GM18508 (cell line): ENCODE results near the gene TMLHE.
"Not testable (repeated sequence)": the region's sequence is repeated elsewhere in the genome, so short reads cannot be mapped to it uniquely, and the experiment has no call there.

ENCODE experiments used
- ATAC-seq: cut with Tn5 transposase; IDR thresholded peaks from one replicate; pipeline ENCODE4 v1.9.1; 2021; ENCODE audit warnings: moderate number of reproducible peaks; ENCODE audit not compliant: insufficient read depth, unreplicated experiment

Gene TMLHE, protein sequence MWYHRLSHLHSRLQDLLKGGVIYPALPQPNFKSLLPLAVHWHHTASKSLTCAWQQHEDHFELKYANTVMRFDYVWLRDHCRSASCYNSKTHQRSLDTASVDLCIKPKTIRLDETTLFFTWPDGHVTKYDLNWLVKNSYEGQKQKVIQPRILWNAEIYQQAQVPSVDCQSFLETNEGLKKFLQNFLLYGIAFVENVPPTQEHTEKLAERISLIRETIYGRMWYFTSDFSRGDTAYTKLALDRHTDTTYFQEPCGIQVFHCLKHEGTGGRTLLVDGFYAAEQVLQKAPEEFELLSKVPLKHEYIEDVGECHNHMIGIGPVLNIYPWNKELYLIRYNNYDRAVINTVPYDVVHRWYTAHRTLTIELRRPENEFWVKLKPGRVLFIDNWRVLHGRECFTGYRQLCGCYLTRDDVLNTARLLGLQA

DNA sequence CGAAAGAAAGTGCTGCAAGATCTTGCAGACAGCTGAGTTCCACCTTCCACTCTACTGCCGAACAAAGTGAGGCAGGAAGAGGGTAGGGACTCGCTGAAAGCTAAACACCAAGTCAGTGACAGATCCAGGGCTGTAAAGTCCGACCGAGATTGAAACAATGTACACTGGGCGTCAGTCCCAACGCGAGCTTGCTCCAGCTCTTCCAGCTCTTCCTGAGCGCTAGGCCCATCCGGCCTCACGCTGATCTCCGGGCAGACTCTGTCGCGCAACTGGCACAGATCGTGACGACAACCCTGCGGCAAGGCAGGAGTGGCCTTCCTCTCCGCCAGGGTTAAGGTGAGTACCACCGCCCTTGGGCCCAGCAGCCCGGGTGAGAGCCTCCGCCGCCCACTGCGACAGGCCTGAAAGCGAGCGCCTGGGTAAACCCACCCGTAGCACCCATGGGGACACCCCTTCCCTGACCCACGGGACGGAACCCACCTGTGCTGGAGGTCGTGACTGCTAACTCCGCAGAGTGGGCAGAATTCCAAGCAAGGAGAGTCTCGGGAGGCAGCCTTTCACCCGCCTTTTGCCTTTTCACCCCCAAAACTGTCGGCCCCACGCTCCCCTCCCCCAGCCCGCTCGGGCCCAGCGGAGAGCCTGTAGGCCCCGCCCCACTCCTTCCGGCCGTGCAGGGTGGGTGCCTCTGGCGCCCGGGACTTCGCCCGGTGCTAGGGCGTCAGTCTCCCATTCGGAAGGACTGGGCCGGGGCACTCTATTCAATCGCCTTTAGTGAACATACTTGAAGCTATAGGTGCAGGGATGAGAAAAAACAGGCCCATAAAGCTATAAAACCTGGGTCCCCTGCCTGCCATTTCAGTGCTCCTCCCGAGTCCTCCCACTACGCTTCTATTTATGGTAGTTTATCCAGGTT lies at the start of gene TMLHE, which contains the start of gene SPRY3:
TMLHE (minus strand) TSS at position 641 of the 913 bp plus-strand sequence. CDS start 67,676 bp downstream, outside the sequence.
SPRY3 (plus strand) TSS at position 275 of the 913 bp plus-strand sequence.
- no peak for ATAC-seq

DNA sequence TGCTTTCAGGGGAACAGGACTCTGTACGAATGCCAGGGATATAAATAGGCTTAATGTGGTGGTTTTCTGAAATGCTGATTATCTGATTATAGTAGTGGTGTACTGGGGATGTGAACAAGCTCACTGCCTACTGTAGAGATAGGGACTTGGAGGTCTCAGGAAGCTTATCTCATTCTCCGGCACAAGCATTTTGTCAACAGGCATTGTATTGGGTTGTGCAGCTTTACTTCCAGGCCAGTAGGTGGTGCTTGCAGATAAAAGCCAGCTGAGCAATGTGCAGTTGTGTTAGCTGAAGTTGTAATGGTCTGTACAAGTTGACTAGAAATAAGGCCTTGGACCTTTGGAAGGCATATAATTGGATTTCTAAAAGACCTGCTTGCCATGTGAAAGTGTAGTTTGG lies 49.5 kb upstream of the TMLHE start:
- ATAC-seq, result no peak

DNA sequence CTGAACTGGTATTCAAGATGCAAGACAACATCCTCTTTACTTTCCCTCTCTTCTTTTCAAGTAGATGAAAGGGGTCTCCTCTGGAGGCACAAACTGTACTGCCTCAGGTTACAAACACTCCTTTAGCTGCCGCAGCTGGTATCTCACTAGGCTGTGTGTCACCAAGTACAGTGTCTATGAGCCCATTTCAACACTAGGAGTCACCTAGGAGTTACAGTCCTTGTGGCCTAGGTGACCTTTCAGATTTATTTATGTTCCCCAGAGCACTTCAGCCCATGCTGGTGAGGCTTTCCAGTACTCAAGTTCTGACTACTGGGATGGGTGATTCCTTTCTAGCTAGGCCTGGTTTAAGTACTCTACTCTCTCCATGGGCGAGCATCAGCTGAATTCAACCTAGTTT lies 32.4 kb upstream of the TMLHE start:
- ATAC-seq, result no peak

DNA sequence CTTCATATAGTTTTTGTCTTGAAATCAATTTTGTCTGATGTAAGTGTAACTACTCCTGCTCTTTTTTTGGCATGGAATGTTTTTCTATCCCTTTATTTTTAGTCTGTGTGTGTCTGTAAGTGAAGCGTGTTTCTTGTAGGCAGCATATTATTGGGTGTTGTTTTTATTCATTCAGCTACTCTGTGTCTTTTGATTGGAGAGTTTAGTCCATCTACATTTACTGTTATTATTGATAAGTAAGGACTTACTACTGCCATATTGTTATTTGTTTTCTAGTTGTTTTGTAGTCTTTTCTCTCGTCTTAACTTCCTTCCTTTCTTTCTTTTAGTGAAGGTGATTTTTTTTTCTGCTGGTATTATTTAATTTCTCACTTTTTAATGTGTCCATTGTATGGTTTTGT lies 30.5 kb upstream of the TMLHE start:
- ATAC-seq, result no peak

DNA sequence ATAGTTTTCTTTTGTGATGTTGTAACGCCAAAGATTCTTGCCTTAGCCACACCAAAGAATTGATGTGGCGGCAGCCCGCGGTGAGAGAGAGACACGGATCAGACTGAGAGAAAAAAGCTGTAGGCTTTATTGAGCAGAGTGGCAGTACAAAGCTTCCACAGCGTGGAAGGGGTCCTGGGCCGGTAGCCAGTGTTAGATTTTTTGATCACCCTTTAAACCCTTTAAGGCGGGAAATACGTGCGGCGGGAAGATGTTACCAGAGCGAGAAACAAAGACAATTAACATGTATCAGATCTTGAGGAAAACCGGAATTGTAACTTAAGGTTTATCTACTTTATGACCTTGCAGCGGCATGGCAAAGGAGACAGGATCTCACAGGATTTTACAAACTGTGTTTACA lies 28.6 kb upstream of the TMLHE start:
- ATAC-seq, result not testable (repeated sequence)

DNA sequence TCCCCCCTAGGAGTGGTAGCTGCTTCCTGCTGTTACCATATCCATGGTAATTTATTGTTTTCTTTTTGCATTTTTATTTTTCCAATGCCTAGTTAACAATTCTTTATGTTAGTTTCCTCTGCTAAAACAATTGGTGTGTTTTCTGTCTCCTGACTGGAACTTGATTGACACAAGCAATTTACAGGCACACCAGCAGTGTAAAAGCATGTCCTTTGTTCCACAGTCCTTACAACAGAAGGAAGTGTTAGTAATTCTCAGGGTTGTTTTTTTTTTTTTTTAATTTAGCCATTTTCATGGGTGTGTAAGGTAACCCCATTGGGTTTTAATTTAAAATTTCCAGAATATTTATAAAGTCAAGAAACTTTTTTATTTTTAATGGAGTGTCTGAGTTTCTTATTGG lies 25.0 kb upstream of the TMLHE start:
- ATAC-seq, result no peak

DNA sequence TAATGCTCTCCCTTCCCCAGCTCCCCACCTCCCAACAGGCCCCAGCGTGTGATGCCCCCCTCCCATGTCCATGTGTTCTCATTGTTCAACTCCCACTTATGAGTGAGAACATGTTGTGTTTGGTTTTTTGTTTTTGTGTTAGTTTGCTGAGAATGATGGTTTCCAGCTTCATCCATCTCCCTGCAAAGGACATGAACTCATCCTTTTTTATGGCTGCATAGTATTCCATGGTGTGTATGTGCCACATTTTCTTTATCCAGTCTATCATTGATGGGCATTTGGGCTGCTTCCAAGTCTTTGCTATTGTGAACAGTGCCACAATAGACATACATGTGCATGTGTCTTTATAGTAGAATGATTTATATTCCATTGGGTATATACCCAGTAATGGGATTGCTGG lies 22.3 kb upstream of the TMLHE start:
- ATAC-seq, result not testable (repeated sequence)

DNA sequence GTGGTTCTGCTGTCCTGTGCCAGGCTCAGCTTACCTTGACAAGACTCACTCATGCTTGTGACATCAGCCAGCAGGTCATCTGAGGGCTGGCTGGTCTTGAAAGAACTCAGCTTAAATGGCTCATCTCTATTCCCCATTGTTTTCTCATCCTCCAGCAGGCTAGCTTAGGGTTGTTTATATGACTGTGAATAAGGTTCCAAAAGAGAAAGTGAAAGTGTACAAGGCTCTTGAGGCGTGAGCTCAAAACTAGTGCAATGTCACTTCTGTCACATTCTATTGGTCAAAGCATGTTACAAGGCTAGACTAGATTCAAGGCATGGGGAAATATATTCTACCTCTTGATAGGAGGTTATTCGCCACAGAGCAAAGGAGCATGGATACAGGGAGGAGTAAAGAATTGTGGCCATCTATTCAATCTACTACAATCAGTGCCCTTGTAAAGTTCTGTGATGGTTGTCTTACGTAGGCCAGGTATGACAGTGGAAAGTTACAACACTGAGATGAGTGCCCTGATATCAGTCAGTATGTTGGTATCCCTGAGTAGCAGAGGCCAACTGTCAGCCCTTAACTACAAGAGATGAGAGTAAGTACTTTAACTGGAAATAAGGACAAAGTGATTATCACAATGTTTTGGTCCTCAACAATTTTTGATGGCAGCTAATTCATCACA lies 19.8 kb upstream of the TMLHE start:
- ATAC-seq, result no peak

DNA sequence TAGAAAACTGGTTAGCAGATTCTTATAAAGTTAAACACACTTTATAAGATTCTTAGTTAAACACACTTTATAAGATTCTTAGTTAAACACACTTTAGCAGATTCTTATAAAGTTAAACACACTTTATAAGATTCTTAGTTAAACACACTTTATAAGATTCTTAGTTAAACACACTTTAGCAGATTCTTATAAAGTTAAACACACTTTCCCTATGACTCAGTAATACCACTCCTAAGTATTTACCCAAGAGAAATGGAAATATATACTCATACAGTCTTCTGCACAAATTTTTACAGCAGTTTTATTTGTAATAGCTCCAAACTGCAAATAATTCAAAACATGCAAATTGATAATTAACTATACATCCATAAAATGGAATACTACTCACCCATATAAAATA lies 7.4 kb upstream of the TMLHE start:
- not testable (repeated sequence) for ATAC-seq

DNA sequence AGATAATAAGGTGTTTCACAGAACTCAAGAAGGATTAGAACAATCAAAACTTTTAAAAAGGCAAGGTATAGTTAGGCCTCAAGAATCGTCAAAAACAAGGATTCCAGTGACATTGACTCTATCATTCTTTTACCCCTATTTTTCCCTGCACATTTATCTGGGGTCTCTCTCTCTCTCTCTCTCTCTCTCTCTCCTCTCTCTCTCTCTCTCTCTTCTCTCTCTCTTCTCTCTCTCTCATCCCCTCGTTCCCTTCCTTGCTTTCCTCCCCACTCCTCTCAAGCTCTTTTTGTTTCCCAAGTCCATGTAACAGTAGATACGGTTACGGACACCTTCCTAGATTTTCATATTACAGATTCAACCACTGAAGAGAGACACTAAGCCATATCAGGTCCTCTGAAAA lies 3.2 kb upstream of the TMLHE start:
- ATAC-seq, result no peak

DNA sequence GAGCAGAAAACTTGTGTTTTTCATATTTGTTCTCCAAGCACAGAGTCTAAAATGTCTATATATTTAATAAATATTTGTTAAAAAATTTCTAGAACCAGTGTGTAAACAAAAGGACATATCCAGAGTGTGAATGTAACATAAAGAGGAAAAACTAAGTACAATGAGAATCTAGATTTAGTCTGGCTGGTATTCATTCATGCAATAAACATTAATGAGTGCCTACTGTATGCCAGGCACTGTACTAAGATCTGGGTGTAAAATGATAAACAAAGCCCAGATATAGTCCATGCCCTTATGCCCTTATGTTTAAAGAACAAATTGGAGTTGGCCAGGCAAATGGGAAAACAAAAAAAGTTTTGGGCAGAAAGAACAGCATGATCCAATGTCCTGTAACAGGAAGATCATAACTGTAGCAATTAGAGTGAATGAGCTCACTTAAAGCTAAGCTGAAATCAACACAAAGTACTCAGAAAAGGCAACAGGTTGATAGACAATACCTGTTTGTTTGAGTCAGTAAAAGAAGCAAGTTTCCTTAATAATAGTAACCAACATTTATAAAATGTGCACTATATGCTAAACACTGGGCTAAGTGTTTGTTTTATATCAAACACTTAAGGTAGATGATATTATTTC lies 1.3 kb upstream of the TMLHE start:
- no peak for ATAC-seq

DNA sequence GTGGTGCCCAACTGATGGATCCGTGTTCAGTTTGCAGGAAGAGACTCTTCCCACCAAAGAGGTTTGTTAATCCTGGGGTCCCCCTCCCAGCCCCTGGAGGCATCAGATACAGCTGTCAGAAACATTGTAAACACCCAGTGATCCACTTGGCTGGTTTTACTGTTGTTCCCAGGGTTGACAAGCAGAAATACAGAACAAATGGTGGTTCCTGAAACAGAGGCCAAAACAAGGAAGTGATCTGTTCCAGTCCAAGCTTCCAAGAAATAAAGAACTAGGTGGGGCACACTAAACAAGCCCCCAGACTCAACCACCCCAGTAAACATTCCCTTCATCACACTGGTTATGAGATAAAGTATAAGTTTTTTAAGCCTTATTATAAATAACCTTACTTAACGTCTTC lies 1.4 kb downstream of the TMLHE start:
- ATAC-seq, result no peak

DNA sequence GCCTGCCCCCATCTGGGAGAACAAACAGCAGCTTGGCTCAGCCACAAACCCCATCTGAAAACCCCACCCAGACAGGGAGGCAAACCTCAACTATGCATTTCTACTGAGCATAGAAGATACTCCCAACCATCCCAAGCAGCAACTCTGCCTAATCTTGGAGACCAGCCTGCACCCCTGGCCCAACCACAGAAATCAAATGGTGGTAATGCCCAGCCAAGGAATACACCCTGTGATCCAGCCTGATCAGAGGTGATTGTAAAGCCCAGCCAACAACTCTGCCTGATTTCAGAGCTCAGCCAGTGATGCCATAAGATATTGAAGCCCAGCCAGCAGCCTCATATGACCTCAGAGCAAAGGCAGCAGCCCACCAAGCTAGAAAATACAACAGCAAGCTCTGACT lies 19.8 kb downstream of the TMLHE start:
- no peak for ATAC-seq

DNA sequence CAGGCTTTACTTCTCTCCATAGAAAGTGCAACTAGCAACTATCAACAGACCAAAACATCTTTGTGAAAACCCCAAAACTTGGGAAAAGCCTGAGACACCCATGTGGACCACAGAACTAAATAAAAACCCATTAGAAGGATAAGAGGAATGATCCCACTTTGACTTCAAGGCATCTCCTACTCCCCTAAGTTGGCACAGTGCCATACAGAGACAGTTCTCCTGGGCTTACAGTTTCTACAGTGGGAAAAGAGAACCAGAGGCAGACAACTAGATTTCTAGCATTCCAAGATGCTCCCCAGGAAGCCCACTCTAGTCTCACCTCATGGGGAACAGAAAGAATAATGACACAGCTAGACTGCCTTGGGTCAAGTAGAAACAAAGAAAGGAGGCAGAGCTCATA lies 20.4 kb downstream of the TMLHE start:
- ATAC-seq, result no peak

DNA sequence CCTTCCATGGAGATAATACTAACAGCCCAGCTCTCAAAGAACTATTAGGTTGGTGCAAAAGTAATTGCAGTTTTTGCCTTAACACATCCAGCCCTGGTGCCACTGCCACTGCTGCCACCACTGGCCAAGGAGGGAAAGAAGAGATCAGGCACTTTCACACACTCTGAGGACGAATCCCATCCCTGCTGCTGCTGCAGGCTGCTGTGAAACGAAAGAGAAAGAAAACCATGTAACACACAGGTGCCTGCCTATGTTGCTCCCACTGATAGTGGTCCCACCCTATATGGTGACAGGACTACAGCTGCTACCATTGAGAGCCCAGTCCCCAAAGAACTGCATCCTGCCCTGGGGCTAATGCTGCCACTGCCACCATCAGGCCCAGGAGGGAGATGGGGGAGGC lies 35.1 kb downstream of the TMLHE start:
- no peak for ATAC-seq

DNA sequence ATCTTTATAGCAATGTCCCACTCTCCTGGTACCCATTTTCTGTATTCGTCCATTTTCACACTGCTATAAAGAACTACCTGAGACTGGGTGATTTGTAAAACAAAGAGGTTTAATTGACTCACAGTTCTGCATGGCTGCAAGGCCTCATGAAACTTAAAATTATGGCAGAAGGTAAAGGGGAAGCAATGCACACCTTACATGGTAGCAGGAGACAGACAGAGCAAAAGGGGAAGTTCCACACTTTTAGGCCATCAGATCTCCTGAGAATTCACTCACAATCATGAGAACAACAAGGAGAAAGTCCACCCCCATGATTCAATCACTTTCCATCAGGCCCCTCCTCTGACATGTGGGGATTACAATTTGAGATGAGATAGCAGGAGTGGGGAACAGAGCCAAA lies 49.7 kb downstream of the TMLHE start:
- ATAC-seq, result no peak

DNA sequence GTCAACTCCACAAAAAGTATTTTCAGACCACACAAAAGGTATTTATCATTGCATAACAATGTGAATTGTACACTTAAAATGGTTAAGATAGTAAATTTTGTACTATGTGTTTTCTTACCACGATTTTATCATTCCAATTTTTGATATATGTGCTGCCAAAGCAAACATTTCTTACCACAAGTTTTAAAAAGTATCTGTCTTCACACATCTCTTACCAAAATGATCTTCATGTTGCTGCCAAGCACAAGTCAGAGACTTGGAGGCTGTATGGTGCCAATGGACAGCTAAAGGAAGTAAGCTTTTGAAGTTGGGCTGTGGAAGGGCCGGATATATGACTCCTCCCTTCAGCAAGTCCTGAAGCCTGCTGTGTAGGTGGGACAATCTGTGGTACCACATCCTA lies 67.9 kb downstream of the TMLHE start:
- no peak for ATAC-seq

DNA sequence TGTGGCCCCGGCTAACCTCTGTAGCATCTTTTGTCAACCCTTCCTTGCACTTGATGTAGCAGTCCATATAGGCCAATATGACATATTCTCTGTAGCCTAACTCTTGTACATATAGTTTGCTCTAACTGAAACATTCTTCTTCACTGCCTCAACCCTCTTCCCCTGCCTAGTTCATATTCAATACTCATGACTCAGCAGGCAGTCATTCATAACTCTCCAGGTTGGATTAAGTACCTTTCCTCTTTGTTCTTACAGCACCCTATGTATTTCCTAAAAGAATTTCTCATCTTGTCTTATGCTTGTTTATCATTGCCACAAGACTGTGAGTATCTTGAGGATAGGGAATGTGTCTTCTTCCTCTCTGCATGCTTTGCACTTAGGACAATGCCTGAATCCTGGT lies 76.9 kb downstream of the TMLHE start:
- ATAC-seq, result no peak

DNA sequence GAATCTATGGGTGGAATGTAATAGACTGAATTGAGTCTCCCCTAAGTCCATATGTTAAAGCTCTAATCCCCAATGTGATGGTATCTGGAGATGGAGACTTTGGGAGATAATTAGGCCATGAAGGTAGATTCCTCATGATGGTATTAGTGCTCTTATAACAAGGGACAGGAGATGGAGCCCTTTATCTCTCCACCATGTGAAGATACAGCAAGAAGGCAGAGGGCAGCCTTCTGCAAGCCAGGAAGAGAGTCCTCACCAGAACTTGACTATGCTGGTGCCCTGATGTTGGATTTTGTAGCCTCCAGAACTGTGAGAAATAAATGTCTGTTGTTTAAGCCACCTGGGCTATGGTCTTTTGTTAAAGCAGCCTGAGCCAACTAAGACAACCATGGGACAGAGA lies 78.0 kb downstream of the TMLHE start:
- no peak for ATAC-seq

DNA sequence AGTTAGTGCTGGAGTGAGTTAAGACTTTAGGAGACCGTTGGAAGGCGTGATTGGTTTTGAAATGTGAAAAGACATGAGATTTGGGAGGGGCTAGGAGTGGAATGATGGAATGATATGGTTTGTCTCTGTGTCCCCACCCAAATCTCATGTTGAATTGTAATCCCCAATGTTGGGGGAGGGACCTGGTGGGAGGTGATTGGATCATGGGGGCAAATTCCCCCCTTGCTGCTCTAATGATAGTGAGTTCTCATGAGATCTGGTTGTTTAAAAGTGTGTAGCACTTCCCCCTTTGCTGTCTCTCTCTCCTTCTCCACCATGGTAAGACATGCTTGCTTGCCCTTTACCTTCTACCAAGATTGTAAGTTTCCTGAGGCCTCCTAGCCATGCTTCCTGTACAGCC lies 85.7 kb downstream of the TMLHE start:
- not testable (repeated sequence) for ATAC-seq
